Stimulated activated CD4-positive, alpha-beta T cell treated with anti-CD3 and anti-CD28 coated beads, TNF-alpha, amount 100 ng/mL, for 4 hours (primary cell): Measurements from ENCODE around the gene PROM1.

Experiments
- DNase-seq, 3 experiments: peaks; one replicate each; pipeline ENCODE4 v3.0.0-alpha.2; 2020; ENCODE audit warnings: low read depth in 3 of 3

Gene PROM1

GRCh38 chr4:16026160-16026761, 57.6 kb downstream of the PROM1 start:
- DNase-seq: peak in 1 of 3 experiments; percentile 7

- DNase-seq: no peak
Observed at GRCh38 chr4:16025268-16025667, 58.6 kb downstream of the PROM1 start.

- DNase-seq: no peak
Observed at GRCh38 chr4:16023776-16024408, 59.9 kb downstream of the PROM1 start.

GRCh38 chr4:16021804-16022560, 61.8 kb downstream of the PROM1 start:
- DNase-seq: no peak

GRCh38 chr4:16019649-16020048, 64.2 kb downstream of the PROM1 start:
- DNase-seq: no peak

- DNase-seq: no peak
Observed at GRCh38 chr4:16018841-16019240, 65.0 kb downstream of the PROM1 start.

GRCh38 chr4:16018061-16018676, 65.7 kb downstream of the PROM1 start:
- no peak for DNase-seq

- no peak for DNase-seq
Observed at GRCh38 chr4:16016536-16016935, 67.3 kb downstream of the PROM1 start.

GRCh38 chr4:16011173-16011572, 72.7 kb downstream of the PROM1 start:
- DNase-seq: no peak

GRCh38 chr4:16009153-16009552, 74.7 kb downstream of the PROM1 start:
- no peak for DNase-seq

- no peak for DNase-seq
Observed at GRCh38 chr4:16007471-16008095, 76.2 kb downstream of the PROM1 start.

GRCh38 chr4:16006771-16007446, 76.9 kb downstream of the PROM1 start:
- no peak for DNase-seq

- no peak for DNase-seq
Observed at GRCh38 chr4:16005676-16006075, 78.1 kb downstream of the PROM1 start.

GRCh38 chr4:16001484-16001858, 82.4 kb downstream of the PROM1 start:
- DNase-seq: peak in 2 of 3 experiments; percentile 4 to 8

GRCh38 chr4:16000708-16001483, 82.9 kb downstream of the PROM1 start:
- peak in 1 of 3 experiments; percentile 1 for DNase-seq

- no peak for DNase-seq
Observed at GRCh38 chr4:15996773-15997172, 87.0 kb downstream of the PROM1 start.

- no peak for DNase-seq
Observed at GRCh38 chr4:15995826-15996225, 88.0 kb downstream of the PROM1 start.

- no peak for DNase-seq
Observed at GRCh38 chr4:15992167-15992485, 91.7 kb downstream of the PROM1 start.

- DNase-seq: no peak
Observed at GRCh38 chr4:15990570-15991285, 93.1 kb downstream of the PROM1 start.

- DNase-seq: no peak
Observed at GRCh38 chr4:15989424-15989823, 94.4 kb downstream of the PROM1 start.
